Fibroblast of skin of right quadriceps (primary cell): ENCODE measurements around the gene GAD1.

Experiments
- DNase-seq: peaks from one replicate; pipeline ENCODE4 v3.0.0-alpha.2; 2013

The GAD1 gene

GRCh38 chr2:170897108-170897507, 80.4 kb downstream of the GAD1 start:
- no peak for DNase-seq

GRCh38 chr2:170905864-170906263, 89.2 kb downstream of the GAD1 start:
- DNase-seq, result no peak
